GM18858 (cell line): ENCODE data around the gene VSIG10L.

ENCODE experiments used
- ATAC-seq: cut with Tn5 transposase; IDR thresholded peaks from one replicate; pipeline ENCODE4 v1.9.1; 2021; ENCODE audit not compliant: unreplicated experiment

The VSIG10L gene

GRCh38 chr19:51318687-51319648 is 23.0 kb downstream of the VSIG10L start:
- ATAC-seq = no peak

GRCh38 chr19:51317968-51318367 is 24.0 kb downstream of the VSIG10L start:
- ATAC-seq = no peak

GRCh38 chr19:51317376-51317775 is 24.6 kb downstream of the VSIG10L start:
- ATAC-seq = no peak

GRCh38 chr19:51316688-51317087 is 25.3 kb downstream of the VSIG10L start:
- no peak for ATAC-seq

GRCh38 chr19:51311351-51312257 is 30.3 kb downstream of the VSIG10L start, which contains the start of gene IGLON5:
TSS of gene IGLON5 (plus strand) at chr19:51311644. CDS start at chr19:51311848, 204 bp downstream.
- ATAC-seq = no peak

- no peak for ATAC-seq
These were observed 36.5 kb downstream of the VSIG10L start for GRCh38 chr19:51305479-51305878.

- no peak for ATAC-seq
These were observed 40.7 kb downstream of the VSIG10L start for GRCh38 chr19:51301266-51301665.

- ATAC-seq = no peak
These were observed 44.5 kb downstream of the VSIG10L start for GRCh38 chr19:51297406-51297805.

GRCh38 chr19:51296336-51297093 is 45.4 kb downstream of the VSIG10L start:
- no peak for ATAC-seq

GRCh38 chr19:51295382-51296126 is 46.4 kb downstream of the VSIG10L start:
- ATAC-seq = no peak

- no peak for ATAC-seq
These were observed 47.0 kb downstream of the VSIG10L start for GRCh38 chr19:51294977-51295375.

GRCh38 chr19:51294211-51294976 is 47.5 kb downstream of the VSIG10L start:
- no peak for ATAC-seq

GRCh38 chr19:51293571-51294210 is 48.2 kb downstream of the VSIG10L start:
- ATAC-seq = no peak

GRCh38 chr19:51292971-51293370 is 49.0 kb downstream of the VSIG10L start:
- ATAC-seq = no peak

GRCh38 chr19:51289635-51290034 is 52.3 kb downstream of the VSIG10L start:
- ATAC-seq = no peak

- ATAC-seq = no peak
These were observed 56.3 kb downstream of the VSIG10L start for GRCh38 chr19:51285682-51286081.

- ATAC-seq = no peak
These were observed 59.6 kb downstream of the VSIG10L start for GRCh38 chr19:51282335-51282734.
